WERI-Rb-1 (cell line): ENCODE data around the gene SLC7A11.
"Not testable (repeated sequence)": the region's sequence is repeated elsewhere in the genome, so short reads cannot be mapped to it uniquely, and the experiment has no call there.

ENCODE experiments used
- DNase-seq: peaks from one replicate; pipeline ENCODE4 v3.0.0-alpha.2; 2020
- H3K27ac ChIP-seq: fragments of 250-450 bp; sonication (Bioruptor Pico); 2 replicates; pipeline ENCODE4 v1.5.1; 2020; ENCODE audit warnings: mild to moderate bottlenecking, moderate library complexity
- H3K27me3 ChIP-seq: fragments of 250-450 bp; sonication (Bioruptor Pico); 2 replicates; pipeline ENCODE4 v1.5.1; 2021; ENCODE audit warnings: mild to moderate bottlenecking, low read depth, moderate library complexity; ENCODE audit not compliant: insufficient read depth, severe bottlenecking
- H3K36me3 ChIP-seq: fragments of 250-450 bp; sonication (Bioruptor Pico); 2 replicates; pipeline ENCODE4 v1.5.1; 2020; ENCODE audit warnings: mild to moderate bottlenecking, moderate library complexity
- H3K4me3 ChIP-seq: 2 replicates; pipeline ENCODE4 v1.5.1; 2011; ENCODE audit warnings: low read depth, mild to moderate bottlenecking, control low read depth, low read length
- H3K9me3 ChIP-seq: fragments of 250-450 bp; sonication (Bioruptor Pico); 2 replicates; pipeline ENCODE4 v1.5.1; 2021; ENCODE audit warnings: mild to moderate bottlenecking, moderate library complexity; ENCODE audit not compliant: severe bottlenecking
- TF ChIP-seq, protein P1 (sequence below): IDR thresholded peaks from 2 replicates; pipeline ENCODE4 v1.5.1; 2011; ENCODE audit warnings: low read depth, mild to moderate bottlenecking, control low read depth, inconsistent platforms, low read length

The SLC7A11 gene

DNA sequence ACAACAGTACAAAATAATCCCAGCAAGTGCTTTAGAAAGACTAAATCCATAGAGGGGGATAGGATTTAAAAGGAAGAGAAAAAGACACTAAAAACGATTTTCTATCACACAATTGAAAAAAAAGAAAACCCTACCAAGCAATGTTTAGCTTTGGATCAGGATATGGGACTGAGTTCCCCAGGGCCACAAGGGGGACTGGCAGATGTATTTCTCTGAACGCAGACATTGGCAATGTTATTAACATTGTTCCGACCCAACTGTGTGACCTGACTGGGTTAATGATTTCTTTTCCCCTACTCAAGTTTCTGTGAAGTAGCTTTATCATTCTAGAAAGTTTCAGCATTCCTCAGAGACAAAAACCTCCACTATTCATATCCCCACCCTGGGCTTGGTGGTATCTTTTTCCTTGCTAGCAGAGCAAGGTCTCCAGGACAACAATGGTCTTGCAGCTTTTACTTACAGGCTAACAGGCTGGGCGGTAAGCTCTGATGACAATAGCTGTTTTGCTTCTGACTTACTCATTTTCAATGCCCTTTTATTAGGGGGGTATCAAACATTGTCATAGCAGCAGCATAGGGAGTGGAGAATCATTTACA is 25.8 kb downstream of the SLC7A11 start:
- H3K4me3 ChIP-seq = no peak overlapping the region
- H3K9me3 ChIP-seq = no peaks in the 10 kb centered on the region
- H3K27ac ChIP-seq = no peak overlapping the region
- TF ChIP-seq, protein P1, sequence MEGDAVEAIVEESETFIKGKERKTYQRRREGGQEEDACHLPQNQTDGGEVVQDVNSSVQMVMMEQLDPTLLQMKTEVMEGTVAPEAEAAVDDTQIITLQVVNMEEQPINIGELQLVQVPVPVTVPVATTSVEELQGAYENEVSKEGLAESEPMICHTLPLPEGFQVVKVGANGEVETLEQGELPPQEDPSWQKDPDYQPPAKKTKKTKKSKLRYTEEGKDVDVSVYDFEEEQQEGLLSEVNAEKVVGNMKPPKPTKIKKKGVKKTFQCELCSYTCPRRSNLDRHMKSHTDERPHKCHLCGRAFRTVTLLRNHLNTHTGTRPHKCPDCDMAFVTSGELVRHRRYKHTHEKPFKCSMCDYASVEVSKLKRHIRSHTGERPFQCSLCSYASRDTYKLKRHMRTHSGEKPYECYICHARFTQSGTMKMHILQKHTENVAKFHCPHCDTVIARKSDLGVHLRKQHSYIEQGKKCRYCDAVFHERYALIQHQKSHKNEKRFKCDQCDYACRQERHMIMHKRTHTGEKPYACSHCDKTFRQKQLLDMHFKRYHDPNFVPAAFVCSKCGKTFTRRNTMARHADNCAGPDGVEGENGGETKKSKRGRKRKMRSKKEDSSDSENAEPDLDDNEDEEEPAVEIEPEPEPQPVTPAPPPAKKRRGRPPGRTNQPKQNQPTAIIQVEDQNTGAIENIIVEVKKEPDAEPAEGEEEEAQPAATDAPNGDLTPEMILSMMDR = no peak
- no peaks in the 10 kb centered on the region for H3K27me3 ChIP-seq
- DNase-seq = no peak
- H3K36me3 ChIP-seq = no peaks in the 10 kb centered on the region

DNA sequence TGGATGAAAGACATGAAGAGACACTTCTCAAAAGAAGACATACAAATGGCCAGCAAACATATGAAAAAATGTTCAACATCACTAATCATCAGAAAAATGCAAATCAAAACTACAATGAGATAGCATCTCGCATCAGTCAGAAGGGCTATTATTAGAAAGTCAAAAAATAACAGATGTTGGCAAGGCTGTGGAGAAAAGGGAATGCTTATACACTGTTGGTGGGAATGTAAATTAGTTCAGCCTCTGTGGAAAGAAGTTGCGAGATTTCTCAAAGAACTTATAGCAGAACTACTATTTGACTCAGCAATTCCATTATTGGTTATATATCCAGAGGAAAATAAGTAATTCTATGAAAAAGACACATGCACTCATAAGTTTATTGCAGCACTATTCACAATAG is 31.6 kb downstream of the SLC7A11 start:
- H3K9me3 ChIP-seq, H3K4me3 ChIP-seq, H3K27me3 ChIP-seq, H3K36me3 ChIP-seq, H3K27ac ChIP-seq, DNase-seq: not testable (repeated sequence)

DNA sequence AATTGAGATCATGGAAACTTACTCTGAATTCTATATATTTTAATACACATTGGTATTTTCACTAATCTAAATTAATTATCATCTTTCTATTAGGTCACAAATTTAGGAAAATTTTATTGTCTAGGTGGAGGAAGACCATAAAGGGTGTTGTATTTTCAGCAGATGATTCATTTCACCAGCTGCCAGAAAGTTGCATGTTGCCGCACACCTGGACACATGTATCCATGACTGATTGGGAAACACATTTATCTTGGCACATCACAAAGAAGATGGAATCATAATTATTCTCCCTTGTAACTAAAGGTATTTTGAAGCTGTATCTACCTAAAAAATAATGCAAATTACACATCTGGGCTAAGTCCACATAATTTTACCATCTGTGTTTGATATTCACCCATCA is 33.1 kb downstream of the SLC7A11 start:
- Histone ChIP-seq H3K27ac (no peak overlapping the region), H3K9me3 (no peaks in the 10 kb centered on the region), H3K27me3 (no peaks in the 10 kb centered on the region), H3K4me3 (no peak overlapping the region), H3K36me3 (no peaks in the 10 kb centered on the region)
- no peak for DNase-seq
- TF ChIP-seq, protein P1 = no peak

DNA sequence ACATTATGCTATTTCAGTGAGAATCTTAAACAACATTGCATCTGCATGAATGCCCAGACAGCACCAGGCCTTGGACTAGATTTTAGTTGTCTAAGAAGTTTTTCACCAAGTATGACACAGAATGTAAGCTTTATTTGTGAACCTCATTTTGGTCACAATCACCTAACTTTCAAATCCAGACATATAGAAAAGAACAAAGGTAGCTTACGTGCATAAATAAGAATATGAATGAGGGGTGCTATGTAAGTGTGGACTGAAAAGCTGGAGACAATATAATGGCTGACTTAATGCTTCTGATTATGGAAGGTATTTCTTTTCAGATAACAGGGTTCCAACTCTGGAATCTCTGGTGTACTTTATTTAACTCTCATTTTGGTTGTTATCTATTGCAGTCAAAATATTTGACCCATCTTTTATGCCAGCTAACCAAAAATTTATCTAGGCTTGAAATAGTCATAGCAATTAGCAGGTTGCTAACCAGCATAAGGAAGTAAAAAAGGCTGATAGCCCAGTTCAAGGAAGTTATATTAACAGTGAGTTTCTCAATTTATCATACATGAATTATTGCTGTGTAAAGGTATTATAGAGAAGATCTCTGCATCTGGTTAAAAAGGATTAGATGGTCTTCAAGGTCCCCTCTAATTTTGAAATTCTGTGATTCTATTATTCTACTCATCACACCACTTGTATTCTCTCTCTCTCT is 36.5 kb downstream of the SLC7A11 start:
- no peak for DNase-seq
- no peaks in the 10 kb centered on the region for H3K9me3 ChIP-seq
- no peak overlapping the region for H3K4me3 ChIP-seq
- TF ChIP-seq, protein P1 = no peak
- H3K27ac ChIP-seq = no peak overlapping the region
- no peaks in the 10 kb centered on the region for H3K36me3 ChIP-seq
- H3K27me3 ChIP-seq = no peaks in the 10 kb centered on the region

DNA sequence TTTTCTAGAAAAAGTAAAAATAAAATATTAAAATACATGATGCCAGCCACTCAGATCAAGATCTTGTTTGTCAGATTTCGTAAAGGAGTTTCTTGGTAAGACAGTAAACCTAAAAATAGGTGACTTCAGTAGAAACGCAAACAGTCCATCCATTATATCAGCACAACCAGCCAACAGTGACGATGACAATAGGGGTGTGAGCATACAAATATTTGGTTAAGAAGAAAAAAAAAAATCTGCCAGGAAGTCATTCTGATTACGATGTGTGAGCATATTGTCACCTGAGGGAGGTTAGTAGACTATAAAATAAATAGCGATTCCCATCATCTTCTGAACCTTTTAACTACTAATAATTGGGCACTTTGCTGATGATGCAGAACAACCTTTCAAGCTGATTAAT is 37.6 kb downstream of the SLC7A11 start:
- Histone ChIP-seq H3K27ac (no peak overlapping the region), H3K9me3 (no peaks in the 10 kb centered on the region), H3K27me3 (no peaks in the 10 kb centered on the region), H3K4me3 (no peak overlapping the region), H3K36me3 (no peaks in the 10 kb centered on the region)
- TF ChIP-seq, protein P1 = no peak
- no peak for DNase-seq

DNA sequence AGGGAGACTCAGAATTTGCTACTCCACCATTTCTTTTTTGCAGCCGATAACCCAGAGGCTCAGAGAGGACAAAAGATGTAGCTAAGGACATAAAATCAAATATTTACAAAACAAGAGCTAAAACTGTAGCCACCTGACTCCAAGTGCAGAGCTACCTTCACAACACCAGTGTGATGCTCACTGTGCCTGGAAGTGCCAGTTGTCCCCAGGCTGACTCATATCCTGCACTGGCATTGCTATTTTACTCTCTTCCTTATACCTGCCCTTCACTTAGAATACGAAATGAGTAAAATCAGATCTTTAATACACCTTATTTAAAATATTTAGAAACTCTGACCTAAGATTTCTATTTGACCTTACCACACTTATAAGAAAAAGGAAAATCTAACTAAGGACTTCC is 39.5 kb downstream of the SLC7A11 start:
- DNase-seq = no peak
- H3K27me3 ChIP-seq = no peaks in the 10 kb centered on the region
- no peaks in the 10 kb centered on the region for H3K9me3 ChIP-seq
- TF ChIP-seq, protein P1 = no peak
- no peaks in the 10 kb centered on the region for H3K36me3 ChIP-seq
- H3K27ac ChIP-seq = no peak overlapping the region
- H3K4me3 ChIP-seq = no peak overlapping the region
